ENCODE measurements around the gene H3-3A.

Gene H3-3A

GRCh38 chr1:226054519-226055327 is 7.8 kb upstream of the H3-3A start:
- no peak for DNase-seq (ENCODE audit: low spot score)

- DNase-seq (ENCODE audit: low spot score): no peak
Measured at GRCh38 chr1:226059709-226060108, 2.8 kb upstream of the H3-3A start.

GRCh38 chr1:226060427-226060826 is 2.1 kb upstream of the H3-3A start:
- no peak for DNase-seq (ENCODE audit: low spot score)

DNA sequence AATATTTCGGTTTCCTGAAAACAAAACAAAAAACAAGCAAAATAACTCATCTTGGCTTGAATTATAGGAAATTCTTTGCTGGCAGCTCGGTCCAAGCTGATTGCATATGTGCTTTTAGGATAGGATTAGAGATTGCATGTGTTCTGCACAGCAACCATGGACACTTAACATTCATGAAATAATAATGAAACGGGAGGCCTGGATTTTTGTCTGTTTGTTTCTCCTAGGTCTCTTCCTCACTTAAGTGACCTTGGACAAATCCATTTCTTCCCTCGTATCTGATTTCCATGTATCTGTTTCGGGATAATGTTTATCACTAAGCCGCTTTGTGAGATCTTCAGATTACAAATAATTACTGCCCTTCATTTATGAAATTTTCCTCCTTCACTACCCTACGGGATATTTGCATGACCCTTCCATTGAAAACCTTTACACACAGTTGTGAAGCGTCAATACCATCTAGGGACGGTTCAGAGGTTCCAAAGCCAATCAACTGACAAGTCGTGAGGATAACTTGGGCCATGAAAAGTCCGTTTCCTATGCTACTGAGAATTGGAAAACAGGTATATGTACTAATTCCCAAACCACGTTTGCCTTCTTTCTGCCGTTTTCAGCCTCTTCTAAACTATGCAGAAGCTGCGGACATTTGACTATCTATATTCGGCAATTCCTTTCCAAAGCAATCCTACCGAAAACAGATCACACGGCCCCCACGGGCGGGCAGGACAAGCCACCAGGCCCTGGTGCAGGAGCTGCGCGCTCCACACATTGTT is 1.3 kb upstream of the H3-3A start:
- DNase-seq (ENCODE audit: low spot score): no peak

GRCh38 chr1:226061841-226062557 is 517 bp upstream of the H3-3A start:
- peak; percentile 78 for DNase-seq (ENCODE audit: low spot score)

DNA sequence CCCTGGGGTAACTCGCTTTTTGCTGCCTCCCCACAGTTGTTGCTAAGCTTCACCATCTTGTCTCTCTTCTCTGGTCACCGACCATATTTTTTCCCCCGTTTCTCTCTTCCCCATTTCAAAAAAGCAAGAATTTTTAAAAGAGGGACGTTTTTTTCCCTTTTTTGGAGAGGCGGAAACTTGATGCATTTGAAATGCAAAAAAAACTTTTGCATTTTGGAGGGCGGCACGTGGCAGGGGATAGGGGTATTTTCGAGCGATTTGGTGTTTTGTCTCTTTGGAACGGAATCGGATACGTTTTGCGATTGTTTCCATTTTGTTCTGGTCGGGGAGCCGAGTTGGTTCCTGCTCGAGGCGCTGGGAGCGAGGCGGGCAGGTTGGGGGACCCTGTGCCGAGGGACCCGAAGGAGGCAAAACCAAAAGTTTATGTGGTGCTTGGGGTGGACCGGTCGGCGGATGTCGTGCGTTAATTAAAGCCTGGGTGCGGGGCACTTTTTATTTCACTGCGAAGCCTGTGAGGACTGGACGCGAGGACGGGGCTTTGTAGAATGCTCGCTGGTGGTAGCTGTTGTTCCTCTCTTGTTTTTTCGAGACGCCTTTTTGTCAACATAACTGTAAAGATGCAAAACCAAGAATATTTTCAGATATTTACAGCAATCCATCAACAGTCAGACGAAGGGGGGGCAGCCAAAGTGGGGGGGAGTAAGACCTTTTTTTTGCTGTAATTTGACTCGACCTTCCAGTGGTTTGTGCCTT is 884 bp downstream of the H3-3A start:
- DNase-seq (ENCODE audit: low spot score): peak; percentile 48

DNA sequence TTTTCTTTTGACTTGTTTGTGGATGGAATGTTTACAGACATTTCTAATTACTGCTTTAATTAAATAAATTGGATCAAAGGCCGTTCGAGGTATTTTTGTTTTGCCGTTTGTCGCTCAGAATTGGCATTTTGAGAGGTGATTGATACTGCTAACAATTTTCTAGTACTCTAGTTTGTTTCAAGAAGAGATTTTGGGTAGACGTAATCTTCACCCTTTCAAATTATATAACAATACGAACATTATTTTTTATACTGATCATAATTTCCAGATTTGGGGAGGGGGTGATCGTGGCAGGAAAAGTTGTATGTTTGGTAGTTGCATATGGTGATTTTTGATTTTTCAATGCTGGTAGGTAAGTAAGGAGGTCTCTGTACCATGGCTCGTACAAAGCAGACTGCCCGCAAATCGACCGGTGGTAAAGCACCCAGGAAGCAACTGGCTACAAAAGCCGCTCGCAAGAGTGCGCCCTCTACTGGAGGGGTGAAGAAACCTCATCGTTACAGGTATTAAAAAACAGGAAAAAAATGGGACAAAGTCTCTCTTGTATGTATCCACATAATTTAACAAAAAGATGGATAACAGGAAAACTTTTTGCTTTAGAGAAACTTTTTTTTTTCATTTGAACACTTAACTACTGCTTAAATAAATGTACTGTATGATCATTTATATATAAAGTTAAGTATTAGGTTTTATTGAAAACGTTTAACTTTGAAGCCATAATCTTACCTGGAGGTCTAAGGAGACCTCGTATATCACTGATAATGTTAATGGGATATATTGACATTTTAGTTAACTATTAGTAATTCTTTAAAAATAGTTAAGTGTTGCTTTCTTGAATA is 1.7 kb downstream of the H3-3A start:
- no peak for DNase-seq (ENCODE audit: low spot score)

DNA sequence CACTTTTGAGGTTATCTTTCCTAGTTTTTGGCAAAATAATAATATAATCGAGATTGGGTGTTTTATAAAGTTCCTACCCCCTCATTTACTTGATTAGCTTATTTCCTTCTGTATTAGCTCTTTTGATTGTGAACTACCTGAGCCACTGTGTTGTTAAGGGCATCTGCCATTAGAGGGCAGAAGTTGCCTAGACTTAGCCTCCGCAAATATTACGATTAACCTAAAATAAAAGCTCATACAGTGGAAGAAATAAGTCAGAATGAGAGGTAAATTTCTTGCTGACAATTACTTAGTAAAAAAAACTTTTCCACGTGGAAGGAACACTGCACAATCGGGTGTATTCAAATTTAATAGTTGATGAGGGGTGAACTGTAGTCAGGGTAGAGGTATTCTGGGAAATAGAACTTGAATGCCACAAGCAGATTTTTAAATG is 2.3 kb downstream of the H3-3A start:
- peak; percentile 30 for DNase-seq (ENCODE audit: low spot score)

- DNase-seq (ENCODE audit: low spot score): no peak
Measured at GRCh38 chr1:226066415-226067078, 4.0 kb downstream of the H3-3A start.

- DNase-seq (ENCODE audit: low spot score): no peak
Measured at GRCh38 chr1:226069811-226070489, 7.4 kb downstream of the H3-3A start.

DNA sequence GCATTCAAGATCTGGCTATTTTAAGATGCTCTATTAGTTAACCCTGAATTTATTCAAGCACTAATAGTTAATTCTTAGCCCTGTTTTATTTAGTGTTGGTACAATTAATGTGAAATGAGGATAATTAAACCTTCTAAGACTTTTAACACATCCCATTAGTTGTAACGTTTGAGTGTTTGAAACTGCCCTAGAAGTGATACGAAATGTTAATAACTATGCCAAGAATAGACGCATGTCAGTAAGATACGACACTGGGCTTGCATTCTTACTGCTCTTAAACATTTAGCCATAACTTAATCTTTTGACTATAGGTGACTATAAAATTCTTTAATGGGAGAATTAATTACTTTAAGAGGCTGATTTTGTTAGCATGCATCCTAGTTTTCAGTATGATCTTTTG is 9.8 kb downstream of the H3-3A start:
- no peak for DNase-seq (ENCODE audit: low spot score)

- no peak for DNase-seq (ENCODE audit: low spot score)
Measured at GRCh38 chr1:226073184-226073950, 10.9 kb downstream of the H3-3A start.

DNA sequence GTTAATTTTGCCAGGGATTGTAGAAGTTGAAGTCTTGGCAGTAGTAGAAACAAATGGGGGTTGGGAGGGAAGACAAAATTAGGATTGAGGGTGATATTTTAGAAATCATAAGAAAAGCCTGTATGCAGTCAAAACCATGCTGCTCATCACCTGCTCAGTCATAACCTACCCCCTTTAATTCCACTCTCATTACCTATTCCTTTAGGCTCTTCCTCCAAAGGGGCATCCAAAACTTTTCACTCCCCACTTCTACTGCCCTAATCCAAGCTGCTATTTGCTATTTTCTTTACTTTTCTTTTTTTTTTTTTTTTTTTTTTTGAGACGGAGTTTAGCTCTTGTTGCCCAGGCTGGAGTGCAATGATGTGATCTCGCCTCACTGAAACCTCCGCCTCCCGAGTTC is 11.5 kb downstream of the H3-3A start:
- DNase-seq (ENCODE audit: low spot score): no peak

DNA sequence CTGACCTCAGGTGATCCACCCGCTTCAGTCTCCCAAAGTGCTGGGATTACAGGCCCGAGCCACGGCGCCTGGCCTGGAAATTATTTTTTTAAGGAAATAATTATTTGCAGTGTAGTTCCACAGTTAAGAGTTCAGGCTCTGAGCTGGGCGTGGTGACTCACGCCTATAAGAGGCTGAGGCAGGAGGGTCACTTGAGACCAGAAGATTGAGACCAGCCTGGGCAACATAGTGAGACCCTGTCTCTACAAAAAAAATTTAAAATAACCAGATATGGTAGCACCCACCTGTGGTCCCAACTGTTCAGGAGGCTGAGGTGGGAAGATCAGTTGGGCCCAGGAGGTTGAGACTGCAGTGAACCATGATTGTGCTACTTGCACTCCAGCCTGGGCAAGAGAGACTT is 13.9 kb downstream of the H3-3A start:
- DNase-seq (ENCODE audit: low spot score): no peak

GRCh38 chr1:226078374-226078773 is 15.9 kb downstream of the H3-3A start:
- DNase-seq (ENCODE audit: low spot score): no peak

DNA sequence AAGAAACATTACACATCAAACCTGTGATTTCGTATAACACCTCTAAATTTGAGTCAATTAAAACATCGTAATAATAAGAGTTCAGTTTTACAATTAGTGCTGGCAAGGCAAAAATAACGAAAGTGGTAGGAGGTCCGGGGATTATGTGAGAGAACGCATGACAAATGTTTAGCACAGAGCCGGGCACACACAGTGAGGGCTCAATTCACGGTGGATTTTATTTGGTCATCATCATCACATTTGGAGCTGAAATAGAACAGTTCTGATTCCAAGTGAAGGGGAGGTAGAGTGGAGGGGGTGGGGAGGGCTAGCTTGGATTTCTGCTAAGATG is 20.0 kb downstream of the H3-3A start:
- no peak for DNase-seq (ENCODE audit: low spot score)

- peak; percentile 72 for DNase-seq (ENCODE audit: low spot score)
Measured at GRCh38 chr1:226082959-226083301, 20.4 kb downstream of the H3-3A start.

DNA sequence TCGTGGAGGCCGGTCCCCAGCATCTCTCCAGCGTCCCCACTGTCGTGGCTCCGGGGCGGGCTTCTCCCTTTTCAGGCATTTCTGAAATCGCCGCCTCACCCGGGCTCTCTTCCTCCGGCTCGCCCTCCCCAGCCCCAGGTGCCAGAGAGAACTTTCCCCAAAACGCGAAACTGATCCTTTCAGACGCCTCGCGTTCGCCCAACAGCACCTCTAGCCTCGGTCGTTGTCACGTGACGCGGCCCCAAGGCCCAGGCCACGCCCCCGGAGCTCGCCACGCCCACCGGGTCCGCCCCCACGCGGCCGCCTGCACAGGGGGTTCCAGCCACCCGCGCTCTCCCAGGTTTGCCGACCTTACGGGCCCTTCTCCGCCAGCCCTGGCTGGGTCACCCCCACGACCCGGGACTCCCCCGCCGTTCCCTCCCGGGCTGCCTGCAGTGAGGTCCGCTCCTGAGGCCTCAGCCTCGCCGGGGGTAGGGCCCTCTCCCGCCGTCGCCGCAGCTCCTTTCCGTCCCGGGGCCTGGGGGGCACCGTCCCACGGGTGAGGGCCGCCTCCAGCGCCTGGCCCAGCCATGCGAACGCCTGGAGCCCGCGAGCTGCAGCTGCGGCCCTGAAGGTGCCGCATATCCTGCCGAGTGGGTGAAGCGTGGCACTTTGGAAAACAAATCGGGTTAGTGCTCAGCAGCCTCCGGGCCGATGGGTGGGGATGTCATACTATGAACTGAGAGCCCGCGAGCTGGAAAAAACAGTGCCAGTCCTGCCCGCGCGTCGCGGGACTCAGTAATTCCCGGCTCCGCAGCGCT is 21.0 kb downstream of the H3-3A start:
- DNase-seq (ENCODE audit: low spot score): peak; percentile 94

Measured in hepatic stellate cell (primary cell).